GM12878 (cell line): Measurements from ENCODE around the gene ASGR1.

Experiments
- ASH2L ChIP-seq: fragments of 300-600, 200-600 bp; sonication (generic); IDR thresholded peaks from 2 replicates; pipeline ENCODE4 v1.6.1; 2017; ENCODE audit warnings: low read depth, mild to moderate bottlenecking, borderline replicate concordance
- BACH1 ChIP-seq: fragments of 450-650 bp; IDR thresholded peaks from 2 replicates; pipeline ENCODE4 v1.6.1; 2017; ENCODE audit warnings: mild to moderate bottlenecking, borderline replicate concordance
- BCL11A ChIP-seq: IDR thresholded peaks from 2 replicates; pipeline ENCODE4 v1.6.1; 2011; ENCODE audit warnings: low read depth, low read length
- CREB1 ChIP-seq: IDR thresholded peaks from 2 replicates; pipeline ENCODE4 v1.6.1; 2012; ENCODE audit warnings: low read depth, mild to moderate bottlenecking, inconsistent platforms
- EP300 ChIP-seq, 2 experiments: fragments of 150-350 bp in 1 of 2; IDR thresholded peaks; 2 replicates each; pipeline ENCODE4 v1.6.1; 2011 to 2012; ENCODE audit warnings: low read depth in 2 of 2, low read length in 2 of 2, borderline replicate concordance in 1 of 2, improper control_type of control experiment in 1 of 2, inconsistent platforms in 1 of 2; ENCODE audit not compliant: control insufficient read depth in 1 of 2
- EZH2 ChIP-seq: IDR thresholded peaks from 2 replicates; pipeline ENCODE4 v1.6.1; 2012; ENCODE audit warnings: low read depth, mild to moderate bottlenecking, control low read depth, inconsistent platforms, low read length, borderline replicate concordance; ENCODE audit not compliant: control insufficient read depth
- RAD21 ChIP-seq: IDR thresholded peaks from 2 replicates; pipeline ENCODE4 v1.6.1; 2011; ENCODE audit warnings: mild to moderate bottlenecking, low read depth, low read length, moderate library complexity; ENCODE audit not compliant: insufficient read depth
- RBBP5 ChIP-seq: fragments of 200-600 bp; sonication (generic); conservative IDR thresholded peaks from 2 replicates; pipeline ENCODE4 v1.6.1; 2016
- SIN3A ChIP-seq: IDR thresholded peaks from 2 replicates; pipeline ENCODE4 v1.6.1; 2012; ENCODE audit warnings: low read depth, low read length, improper control_type of control experiment
- ZZZ3 ChIP-seq: IDR thresholded peaks from 2 replicates; pipeline ENCODE4 v1.6.1; 2011; ENCODE audit warnings: low read depth; ENCODE audit not compliant: control insufficient read depth, insufficient read length
- TF ChIP-seq, protein P1 (sequence below), 3 experiments: IDR thresholded peaks in 2 of 3; conservative IDR thresholded peaks in 1 of 3; 2 replicates each; pipeline ENCODE4 v1.5.1; 2011; ENCODE audit warnings: low read depth in 3 of 3, low read length in 3 of 3, mild to moderate bottlenecking in 3 of 3, control low read depth in 2 of 3, moderate library complexity in 2 of 3, inconsistent platforms in 1 of 3, mixed read lengths in 1 of 3; ENCODE audit not compliant: control insufficient read depth in 2 of 3, insufficient read depth in 1 of 3; ENCODE audit errors: extremely low read depth in 1 of 3
- TF ChIP-seq, protein P2 (sequence below): IDR thresholded peaks from 2 replicates; pipeline ENCODE4 v1.6.1; 2011; ENCODE audit warnings: low read depth, mild to moderate bottlenecking, low read length, moderate library complexity, borderline replicate concordance; ENCODE audit errors: extremely low read depth
- TF ChIP-seq, protein P3 (sequence below): IDR thresholded peaks from 2 replicates; pipeline ENCODE4 v1.6.1; 2011; ENCODE audit warnings: low read depth, low read length, improper control_type of control experiment, borderline replicate concordance

- no peak for TF ChIP-seq BCL11A
- TF ChIP-seq, protein P1, sequence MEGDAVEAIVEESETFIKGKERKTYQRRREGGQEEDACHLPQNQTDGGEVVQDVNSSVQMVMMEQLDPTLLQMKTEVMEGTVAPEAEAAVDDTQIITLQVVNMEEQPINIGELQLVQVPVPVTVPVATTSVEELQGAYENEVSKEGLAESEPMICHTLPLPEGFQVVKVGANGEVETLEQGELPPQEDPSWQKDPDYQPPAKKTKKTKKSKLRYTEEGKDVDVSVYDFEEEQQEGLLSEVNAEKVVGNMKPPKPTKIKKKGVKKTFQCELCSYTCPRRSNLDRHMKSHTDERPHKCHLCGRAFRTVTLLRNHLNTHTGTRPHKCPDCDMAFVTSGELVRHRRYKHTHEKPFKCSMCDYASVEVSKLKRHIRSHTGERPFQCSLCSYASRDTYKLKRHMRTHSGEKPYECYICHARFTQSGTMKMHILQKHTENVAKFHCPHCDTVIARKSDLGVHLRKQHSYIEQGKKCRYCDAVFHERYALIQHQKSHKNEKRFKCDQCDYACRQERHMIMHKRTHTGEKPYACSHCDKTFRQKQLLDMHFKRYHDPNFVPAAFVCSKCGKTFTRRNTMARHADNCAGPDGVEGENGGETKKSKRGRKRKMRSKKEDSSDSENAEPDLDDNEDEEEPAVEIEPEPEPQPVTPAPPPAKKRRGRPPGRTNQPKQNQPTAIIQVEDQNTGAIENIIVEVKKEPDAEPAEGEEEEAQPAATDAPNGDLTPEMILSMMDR (IDR thresholded peaks at IDR 0.05 in 2 of 3, conservative IDR thresholded peaks at IDR 0.05 in 1 of 3; ENCODE audit: control insufficient read depth in 2 of 3, extremely low read depth in 1 of 3, insufficient read depth in 1 of 3, low read depth in 3 of 3, low read length in 3 of 3) = no peak
- TF ChIP-seq, protein P2, sequence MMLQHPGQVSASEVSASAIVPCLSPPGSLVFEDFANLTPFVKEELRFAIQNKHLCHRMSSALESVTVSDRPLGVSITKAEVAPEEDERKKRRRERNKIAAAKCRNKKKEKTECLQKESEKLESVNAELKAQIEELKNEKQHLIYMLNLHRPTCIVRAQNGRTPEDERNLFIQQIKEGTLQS = no peak
- TF ChIP-seq, protein P3, sequence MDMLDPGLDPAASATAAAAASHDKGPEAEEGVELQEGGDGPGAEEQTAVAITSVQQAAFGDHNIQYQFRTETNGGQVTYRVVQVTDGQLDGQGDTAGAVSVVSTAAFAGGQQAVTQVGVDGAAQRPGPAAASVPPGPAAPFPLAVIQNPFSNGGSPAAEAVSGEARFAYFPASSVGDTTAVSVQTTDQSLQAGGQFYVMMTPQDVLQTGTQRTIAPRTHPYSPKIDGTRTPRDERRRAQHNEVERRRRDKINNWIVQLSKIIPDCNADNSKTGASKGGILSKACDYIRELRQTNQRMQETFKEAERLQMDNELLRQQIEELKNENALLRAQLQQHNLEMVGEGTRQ = no peak
- TF ChIP-seq EZH2 = no peak
- TF ChIP-seq EP300 (IDR thresholded peaks at IDR 0.05; ENCODE audit: borderline replicate concordance in 1 of 2, control insufficient read depth in 1 of 2, low read depth in 2 of 2, low read length in 2 of 2) = no peak
- no peak for TF ChIP-seq RBBP5
- TF ChIP-seq ZZZ3 = no peak
- no peak for TF ChIP-seq ASH2L
- TF ChIP-seq CREB1 = no peak
- no peak for TF ChIP-seq SIN3A
- TF ChIP-seq BACH1 = no peak
- no peak for TF ChIP-seq RAD21
Measured at GRCh38 chr17:7175330-7175733, 3.8 kb downstream of the ASGR1 start.
